GM19025 (cell line): ENCODE results near the gene COMMD3.

ENCODE experiments used
- ATAC-seq: cut with Tn5 transposase; IDR thresholded peaks from one replicate; pipeline ENCODE4 v1.9.1; 2021; ENCODE audit warnings: mild to moderate bottlenecking, low read depth, moderate library complexity; ENCODE audit not compliant: unreplicated experiment

The COMMD3 gene

DNA sequence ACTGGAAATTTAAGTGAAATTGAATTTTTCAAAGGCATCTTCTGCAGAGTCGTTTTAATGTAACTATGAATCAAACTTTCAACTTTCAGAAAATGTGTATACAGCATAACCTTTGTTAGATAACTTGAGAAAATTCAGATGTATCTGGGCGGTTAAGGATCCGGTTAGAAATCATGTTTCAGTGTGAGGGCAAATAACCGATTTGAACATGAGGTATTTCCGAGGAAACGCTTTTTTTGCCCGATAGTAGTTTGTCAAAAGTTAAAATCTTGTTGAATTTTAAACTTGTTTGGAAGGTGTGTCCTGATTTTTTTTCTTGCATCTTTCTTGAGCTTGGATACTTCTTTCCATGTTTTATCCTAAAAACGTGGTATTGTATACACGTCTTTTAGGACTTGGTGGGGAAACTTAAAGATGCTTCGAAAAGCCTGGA is 3.4 kb downstream of the COMMD3 start:
- no peak for ATAC-seq

DNA sequence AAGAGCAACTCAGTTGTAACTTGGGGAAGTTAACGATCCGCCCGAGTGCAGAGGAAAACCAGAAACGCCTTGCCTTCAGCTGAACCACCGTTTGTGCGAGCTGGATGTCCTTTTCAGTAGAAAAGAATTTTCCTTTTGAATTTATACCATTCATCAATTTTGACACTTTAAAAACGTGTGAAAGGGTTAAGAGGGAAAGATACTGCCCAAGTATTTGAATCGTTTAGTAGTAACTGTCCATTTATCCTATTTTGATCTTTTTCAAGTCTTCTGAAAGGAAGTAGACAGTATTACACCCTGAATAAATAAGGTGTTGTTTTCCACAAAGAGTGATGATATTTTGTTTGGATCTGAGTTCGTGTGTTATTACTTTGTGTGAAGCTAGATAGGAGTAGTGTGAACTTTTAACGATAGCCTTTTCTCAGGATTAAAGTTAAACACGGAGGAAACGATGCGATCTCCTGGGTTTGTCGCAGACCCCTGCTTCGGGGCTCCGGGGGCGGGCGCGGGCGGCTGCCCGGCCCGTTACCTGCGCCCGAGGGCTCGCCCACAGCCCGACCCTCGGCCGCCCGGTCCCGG is 3.9 kb downstream of the COMMD3 start:
- no peak for ATAC-seq

GRCh38 chr10:22320591-22321155 is 4.5 kb downstream of the COMMD3 start, which contains the start of gene BMI1:
Gene BMI1, plus strand, starts transcription at chr10:22321099. Its CDS starts 5,351 bp downstream, at chr10:22326450.
- ATAC-seq, result peak; percentile 14

GRCh38 chr10:22321156-22321923 is 5.2 kb downstream of the COMMD3 start:
- no peak for ATAC-seq

- ATAC-seq, result no peak
These were observed 5.9 kb downstream of the COMMD3 start for GRCh38 chr10:22321924-22322640.

GRCh38 chr10:22322641-22323160 is 6.5 kb downstream of the COMMD3 start:
- ATAC-seq, result no peak

DNA sequence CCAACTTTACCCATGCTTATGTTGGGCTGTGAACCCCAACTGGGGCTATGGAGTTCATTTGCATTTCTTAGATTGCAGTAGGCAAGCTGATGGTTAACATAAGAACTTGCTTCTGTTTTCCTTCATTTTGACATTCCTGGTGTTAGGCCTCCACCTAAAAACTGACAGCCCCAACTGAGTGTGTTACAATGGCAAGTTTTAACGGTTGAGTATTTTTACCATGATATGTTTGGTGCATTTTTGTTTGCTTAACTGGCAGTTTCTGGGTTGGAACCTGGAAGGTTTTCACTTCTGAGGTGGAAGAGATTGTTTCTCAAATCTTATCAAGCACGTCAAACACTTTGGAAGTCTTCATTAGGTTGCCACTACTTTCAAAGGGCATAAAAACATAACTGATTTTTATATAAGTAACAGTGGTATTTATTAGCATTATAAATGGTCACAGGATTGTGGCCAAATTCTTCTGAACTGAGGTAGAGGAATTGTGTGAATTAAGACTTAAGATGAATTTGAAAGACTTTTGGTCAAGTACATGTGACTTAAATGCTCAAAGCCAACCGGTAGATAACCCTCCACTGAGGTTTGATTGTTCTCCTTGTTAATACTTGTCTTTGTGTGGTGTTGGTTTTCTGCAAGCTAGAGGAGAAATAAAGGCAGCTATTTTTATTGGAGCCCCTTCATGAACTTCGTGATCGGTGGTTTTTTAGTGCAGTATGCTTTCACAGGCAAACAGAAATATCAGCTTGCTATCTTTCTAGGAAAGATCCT is 7.5 kb downstream of the COMMD3 start:
- ATAC-seq, result no peak

GRCh38 chr10:22324413-22324812 is 8.2 kb downstream of the COMMD3 start:
- ATAC-seq, result no peak

DNA sequence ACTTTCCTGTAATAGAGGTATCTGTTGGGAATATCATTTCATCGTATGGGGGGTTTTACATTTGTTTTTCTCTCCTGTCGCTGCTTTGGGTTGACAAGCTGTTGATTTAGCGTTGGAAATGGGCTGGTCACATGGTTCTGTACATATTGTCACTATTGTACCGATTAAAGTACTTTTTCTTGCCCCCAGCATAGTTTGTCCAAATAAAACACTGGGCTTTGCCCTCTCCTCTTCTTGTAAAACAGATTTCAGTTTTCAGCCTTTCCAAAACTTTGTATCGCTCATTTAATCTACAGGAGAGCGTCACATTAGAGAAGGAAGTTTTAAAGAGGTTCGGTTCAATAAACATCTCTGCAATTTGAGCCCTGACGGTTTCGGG is 8.7 kb downstream of the COMMD3 start:
- no peak for ATAC-seq

DNA sequence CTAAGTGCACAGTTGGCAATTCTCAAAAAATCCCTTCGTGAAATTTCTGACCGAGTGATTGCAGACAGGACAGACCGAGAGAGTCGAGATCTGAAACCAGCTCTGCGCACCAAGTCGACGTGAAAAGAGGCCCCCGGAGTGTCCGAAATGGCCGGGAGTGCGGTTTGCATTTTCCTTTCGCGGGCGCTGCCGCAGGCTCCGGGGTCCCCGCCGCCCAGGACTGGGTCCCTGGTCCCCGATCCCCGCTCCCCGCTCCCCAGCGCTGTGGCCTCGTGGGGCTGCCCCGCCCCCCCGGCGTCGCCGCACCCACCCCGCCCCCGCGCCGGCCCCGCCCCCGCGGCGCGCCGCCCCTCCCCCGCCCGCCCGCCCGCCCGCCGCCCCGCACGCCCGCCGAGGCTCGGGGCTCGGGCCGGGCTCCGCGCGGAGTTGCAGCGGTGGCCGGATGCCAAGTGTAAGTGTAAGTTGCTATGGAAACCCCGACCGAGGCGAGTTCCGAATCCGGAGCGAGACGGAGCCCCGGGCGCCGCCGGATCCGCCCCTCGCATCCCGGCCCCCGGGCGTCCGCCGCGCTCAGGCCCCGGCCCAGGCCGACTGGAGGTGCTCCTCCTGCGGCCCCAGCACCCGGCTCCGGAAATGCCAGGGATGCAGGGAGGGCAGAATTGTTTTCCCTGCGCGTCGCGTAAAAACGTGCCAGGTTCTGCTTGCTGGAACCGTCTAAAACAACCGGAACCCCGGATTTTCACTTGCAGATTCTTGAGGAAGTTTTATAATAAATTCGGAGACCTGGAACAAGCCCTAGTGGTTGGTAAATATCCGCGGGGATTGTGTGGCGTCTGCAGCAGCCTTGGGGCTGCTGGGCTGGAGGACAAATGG is 9.3 kb downstream of the COMMD3 start:
- ATAC-seq, result peak; percentile 45

GRCh38 chr10:22326145-22326702 is 10.0 kb downstream of the COMMD3 start:
- ATAC-seq, result no peak

- ATAC-seq, result no peak
These were observed 13.0 kb downstream of the COMMD3 start for GRCh38 chr10:22329150-22329549.

GRCh38 chr10:22332116-22332692 is 16.0 kb downstream of the COMMD3 start:
- ATAC-seq, result no peak

DNA sequence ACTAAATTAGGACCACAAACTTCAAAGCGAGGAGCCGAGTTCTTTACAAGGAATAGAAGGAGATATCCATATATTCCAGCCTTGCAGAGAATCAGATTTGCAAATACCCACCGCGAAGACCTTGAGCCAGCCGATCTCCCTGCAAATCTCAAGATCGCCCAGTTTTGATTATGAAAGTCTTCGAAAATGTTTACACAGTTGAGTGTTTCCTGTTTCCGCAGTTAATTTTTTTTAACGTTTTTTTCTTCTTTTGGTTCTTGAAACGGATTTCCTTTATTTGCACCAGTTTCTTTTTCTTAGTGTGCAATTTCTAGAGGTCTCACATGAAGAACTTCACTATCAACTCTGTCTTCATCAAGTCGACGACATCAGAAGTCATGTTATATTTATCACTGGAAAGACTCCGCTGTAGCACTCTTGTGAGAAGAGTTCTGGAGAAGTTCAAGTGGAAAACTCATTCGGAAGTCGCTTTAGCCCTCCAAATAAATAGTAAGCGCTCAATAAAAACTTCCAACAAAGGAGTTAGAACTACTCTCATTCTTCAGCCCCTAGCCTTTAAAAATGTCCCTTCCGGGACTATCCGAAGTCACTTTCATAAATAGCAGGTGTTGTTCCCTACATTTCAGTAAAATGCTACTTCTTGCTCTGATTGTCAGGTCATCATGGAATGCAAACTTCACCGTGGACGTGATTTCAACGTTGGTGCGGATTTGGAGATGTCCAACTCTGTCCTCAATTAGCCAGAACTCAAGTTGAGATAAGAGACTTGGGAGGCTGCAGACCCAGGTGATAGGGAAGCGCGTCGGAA is 17.2 kb downstream of the COMMD3 start:
- ATAC-seq, result no peak

- ATAC-seq, result no peak
These were observed 17.7 kb downstream of the COMMD3 start for GRCh38 chr10:22333975-22334282.

GRCh38 chr10:22334414-22335172 is 18.4 kb downstream of the COMMD3 start:
- no peak for ATAC-seq
